Keratinocyte (primary cell): ENCODE measurements around the gene KCNH1.

ENCODE experiments used
- CTCF ChIP-seq, 3 experiments: IDR thresholded peaks in 1 of 3; conservative IDR thresholded peaks in 1 of 3; optimal IDR thresholded peaks in 1 of 3; 2 replicates in 2 of 3; 3 replicates in 1 of 3; pipeline versions ENCODE3 to v1.5.1; 2011; ENCODE audit warnings: low read length in 3 of 3, mild to moderate bottlenecking in 3 of 3, moderate library complexity in 2 of 3, control low read depth in 1 of 3, inconsistent platforms in 1 of 3; ENCODE audit not compliant: insufficient read depth in 2 of 3; ENCODE audit errors: extremely low read depth in 1 of 3
- EZH2 ChIP-seq: IDR thresholded peaks from one replicate; pipeline ENCODE4 v1.6.1; 2012; ENCODE audit warnings: inconsistent platforms, mild to moderate bottlenecking, low read length, moderate library complexity

GRCh38 chr1:210830034-210831028, 303.6 kb downstream of the KCNH1 start:
- TF ChIP-seq CTCF (optimal IDR thresholded peaks at IDR 0.05 in 1 of 3, IDR thresholded peaks at IDR 0.05 in 1 of 3, conservative IDR thresholded peaks at IDR 0.05 in 1 of 3; ENCODE audit: extremely low read depth in 1 of 3, insufficient read depth in 2 of 3, low read length in 3 of 3), result no peak
- TF ChIP-seq EZH2, result no peak
